Adipocyte (in vitro differentiated cells): Measurements from ENCODE around the gene GLRX5.
A peak's percentile ranks its signal among the peaks of the same experiment; 100 is the strongest.

ENCODE experiments used
- DNase-seq: peaks from one replicate; pipeline ENCODE4 v3.0.0-alpha.2; 2015; ENCODE audit warnings: low read depth
- H3K27me3 ChIP-seq: replicated peaks from 2 replicates; pipeline ENCODE4 v1.7.0; 2013; ENCODE audit warnings: mild to moderate bottlenecking, low read length, moderate library complexity; ENCODE audit not compliant: control insufficient read depth, insufficient read depth
- H3K36me3 ChIP-seq: 2 replicates; pipeline ENCODE4 v1.7.0; 2013; ENCODE audit warnings: low read length, mild to moderate bottlenecking, moderate library complexity; ENCODE audit not compliant: control insufficient read depth, insufficient read depth, severe bottlenecking
- H3K4me1 ChIP-seq: 2 replicates; pipeline ENCODE4 v1.7.0; 2013; ENCODE audit warnings: mild to moderate bottlenecking, low read length, moderate library complexity; ENCODE audit not compliant: control insufficient read depth, insufficient read depth
- H3K4me3 ChIP-seq: 2 replicates; pipeline ENCODE4 v1.7.0; 2013; ENCODE audit warnings: mild to moderate bottlenecking, low read length, moderate library complexity
- H3K9ac ChIP-seq: 2 replicates; pipeline ENCODE4 v1.7.0; 2013; ENCODE audit warnings: mild to moderate bottlenecking, low read length, moderate library complexity
- H3K9me3 ChIP-seq: 2 replicates; pipeline ENCODE4 v1.7.0; 2013; ENCODE audit warnings: mild to moderate bottlenecking, low read length, moderate library complexity; ENCODE audit not compliant: control insufficient read depth

The GLRX5 gene

GRCh38 chr14:95540236-95540855 lies 5.5 kb downstream of the GLRX5 start:
- Histone ChIP-seq H3K4me3 (no peak overlapping the region), H3K27me3 (no peaks in the 10 kb centered on the region), H3K36me3 (peaks cover 13% of the 10 kb centered on the region), H3K9ac (no peak overlapping the region), H3K4me1 (peaks cover 27% of the 10 kb centered on the region), H3K9me3 (peaks cover under 1% of the 10 kb centered on the region)
- no peak for DNase-seq

- Histone ChIP-seq H3K27me3 (no peaks in the 10 kb centered on the region), H3K4me1 (peaks cover 25% of the 10 kb centered on the region), H3K36me3 (peaks cover 17% of the 10 kb centered on the region), H3K9ac (no peak overlapping the region), H3K9me3 (peaks cover 3% of the 10 kb centered on the region), H3K4me3 (no peak overlapping the region)
- DNase-seq: no peak
These were observed 6.5 kb downstream of the GLRX5 start for GRCh38 chr14:95541346-95541745.

DNA sequence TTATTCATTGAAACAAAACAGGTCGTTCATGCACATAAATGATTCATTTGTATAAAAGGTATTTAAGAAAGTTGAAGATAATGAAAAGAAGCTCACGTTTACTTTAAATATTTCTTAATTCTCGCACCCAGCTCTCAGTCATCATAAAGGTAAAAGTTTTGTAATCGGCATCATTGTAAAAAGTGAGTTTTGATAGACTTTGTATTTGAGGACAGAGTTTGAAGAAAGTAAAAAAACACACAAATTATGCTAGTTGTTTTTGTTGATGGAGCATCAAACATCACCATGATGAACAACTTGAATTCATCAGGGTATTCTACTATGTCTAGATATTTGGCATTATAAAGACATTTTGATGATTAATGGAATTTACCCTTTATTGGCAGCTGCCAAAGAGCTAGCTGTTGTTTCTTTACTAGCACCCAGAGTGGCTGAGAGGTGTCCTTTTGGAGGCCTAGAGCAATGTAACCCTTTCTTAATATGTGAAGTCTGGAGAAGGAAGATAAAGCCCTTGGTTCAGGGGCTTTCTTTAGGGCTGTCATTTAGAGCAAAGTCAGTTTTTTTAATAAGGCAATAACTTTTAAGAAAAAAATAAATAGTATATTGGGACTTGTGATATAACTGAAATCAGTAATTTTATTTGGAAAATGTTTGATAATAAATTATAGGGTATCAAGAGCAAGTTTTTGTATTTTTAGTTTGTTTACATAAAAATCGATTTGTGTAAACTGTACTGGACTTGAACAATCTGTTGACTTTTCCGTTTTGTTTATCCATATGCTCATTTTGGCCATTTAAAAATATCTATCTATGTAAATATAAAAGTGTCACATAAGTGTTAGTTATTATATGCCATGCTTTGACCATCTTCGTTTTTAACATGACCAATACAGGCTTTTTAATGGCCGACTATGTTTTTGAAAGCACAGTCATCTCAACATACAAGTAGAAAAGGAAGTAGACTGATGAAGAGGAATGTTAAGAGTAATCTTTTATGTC lies 7.4 kb downstream of the GLRX5 start:
- H3K9me3 ChIP-seq: peaks cover 3% of the 10 kb centered on the region
- H3K4me1 ChIP-seq: peaks cover 18% of the 10 kb centered on the region
- H3K36me3 ChIP-seq: peaks cover 21% of the 10 kb centered on the region
- no peak overlapping the region for H3K9ac ChIP-seq
- no peaks in the 10 kb centered on the region for H3K27me3 ChIP-seq
- no peak overlapping the region for H3K4me3 ChIP-seq
- no peak for DNase-seq

- peaks cover 3% of the 10 kb centered on the region for H3K9me3 ChIP-seq
- H3K4me1 ChIP-seq: peaks cover 18% of the 10 kb centered on the region
- no peak for DNase-seq
- peaks cover 23% of the 10 kb centered on the region for H3K36me3 ChIP-seq
- no peak overlapping the region for H3K4me3 ChIP-seq
- no peak overlapping the region for H3K9ac ChIP-seq
- no peaks in the 10 kb centered on the region for H3K27me3 ChIP-seq
These were observed 8.2 kb downstream of the GLRX5 start for GRCh38 chr14:95543021-95543420.

DNA sequence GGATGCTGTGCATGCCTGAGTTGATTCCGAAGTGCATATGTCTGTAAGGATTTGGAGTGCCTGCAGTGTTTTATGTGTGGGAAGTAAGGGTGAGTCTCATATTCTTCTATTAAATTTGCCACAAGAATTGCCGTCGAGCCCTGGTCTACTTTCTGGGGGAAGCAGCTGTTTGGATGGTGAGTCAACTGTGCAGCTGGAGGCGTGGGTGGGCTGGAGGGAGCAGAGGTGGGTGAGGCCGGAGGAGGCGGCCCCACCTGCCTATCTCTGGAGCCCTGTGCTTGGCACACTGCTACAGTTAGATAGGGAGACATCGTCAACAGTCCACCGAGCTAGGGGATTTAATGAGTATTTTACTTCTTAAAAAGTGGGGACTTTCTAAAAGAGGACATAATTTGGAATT lies 9.7 kb downstream of the GLRX5 start:
- Histone ChIP-seq H3K9ac (no peak overlapping the region), H3K4me3 (no peak overlapping the region), H3K9me3 (peaks cover 3% of the 10 kb centered on the region), H3K27me3 (no peaks in the 10 kb centered on the region), H3K36me3 (peaks cover 23% of the 10 kb centered on the region), H3K4me1 (peaks cover 19% of the 10 kb centered on the region)
- no peak for DNase-seq

- Histone ChIP-seq H3K4me3 (no peak overlapping the region), H3K9me3 (peaks cover 3% of the 10 kb centered on the region), H3K36me3 (peaks cover 23% of the 10 kb centered on the region), H3K4me1 (peaks cover 19% of the 10 kb centered on the region), H3K27me3 (no peaks in the 10 kb centered on the region), H3K9ac (no peak overlapping the region)
- peak; percentile 75 for DNase-seq
These were observed 10.8 kb downstream of the GLRX5 start for GRCh38 chr14:95545515-95546168.

DNA sequence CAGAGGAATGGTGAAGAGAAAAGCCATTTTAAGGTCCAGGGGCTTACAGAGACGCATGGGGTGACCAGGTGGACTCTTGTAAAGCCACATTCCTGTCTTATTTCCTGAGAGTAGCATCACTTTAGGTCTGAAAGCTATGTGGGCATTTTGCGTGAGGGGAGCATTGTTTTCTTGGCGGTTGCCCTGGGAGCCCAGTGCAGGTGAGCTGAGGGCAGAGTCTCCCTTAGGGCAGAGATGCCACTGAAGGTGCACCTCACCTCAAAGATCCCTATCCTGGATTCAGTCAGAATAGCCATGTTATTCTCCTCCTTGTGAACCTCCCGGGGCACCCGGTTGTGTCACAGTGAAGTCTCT lies 12.4 kb downstream of the GLRX5 start:
- no peak overlapping the region for H3K9ac ChIP-seq
- DNase-seq: no peak
- H3K9me3 ChIP-seq: peaks cover 3% of the 10 kb centered on the region
- peaks cover 19% of the 10 kb centered on the region for H3K4me1 ChIP-seq
- peaks cover 23% of the 10 kb centered on the region for H3K36me3 ChIP-seq
- H3K4me3 ChIP-seq: no peak overlapping the region
- H3K27me3 ChIP-seq: no peaks in the 10 kb centered on the region

DNA sequence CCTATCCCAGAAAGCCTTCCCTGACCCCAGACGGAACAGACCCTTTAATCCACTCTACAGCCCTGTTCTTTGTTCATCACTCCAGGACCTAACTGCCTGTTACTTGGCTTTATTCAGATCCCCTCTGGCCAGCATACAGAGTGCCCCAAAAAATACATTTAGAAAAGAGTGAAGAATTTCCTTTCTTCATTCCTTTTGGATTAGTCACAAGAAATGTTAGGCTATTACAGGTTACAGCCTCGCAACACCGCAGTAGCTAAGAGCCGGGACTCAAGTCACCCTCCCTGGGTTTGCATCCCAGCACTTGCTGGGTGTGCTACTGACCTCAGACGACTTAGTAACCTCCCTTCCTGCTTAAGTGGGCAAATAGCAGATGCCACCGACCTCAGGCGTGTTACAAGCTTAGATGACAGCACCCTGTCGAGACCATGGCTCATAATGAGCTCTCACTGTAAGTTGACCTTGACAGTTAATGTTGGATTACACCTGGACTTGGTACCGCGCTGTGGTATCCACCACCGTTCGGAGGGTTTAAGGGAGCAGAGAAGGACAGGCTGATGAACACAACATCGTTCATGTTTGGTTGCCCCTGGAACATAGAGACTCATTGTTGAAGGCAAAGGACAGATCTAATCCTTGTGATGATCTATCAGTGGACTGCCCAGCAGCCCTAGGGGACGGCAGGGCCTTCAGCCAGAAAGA lies 12.9 kb downstream of the GLRX5 start:
- H3K9ac ChIP-seq: no peak overlapping the region
- H3K9me3 ChIP-seq: peaks cover 3% of the 10 kb centered on the region
- no peak overlapping the region for H3K4me3 ChIP-seq
- peak; percentile 50 for DNase-seq
- peaks cover 23% of the 10 kb centered on the region for H3K36me3 ChIP-seq
- H3K4me1 ChIP-seq: peaks cover 19% of the 10 kb centered on the region
- no peaks in the 10 kb centered on the region for H3K27me3 ChIP-seq

DNA sequence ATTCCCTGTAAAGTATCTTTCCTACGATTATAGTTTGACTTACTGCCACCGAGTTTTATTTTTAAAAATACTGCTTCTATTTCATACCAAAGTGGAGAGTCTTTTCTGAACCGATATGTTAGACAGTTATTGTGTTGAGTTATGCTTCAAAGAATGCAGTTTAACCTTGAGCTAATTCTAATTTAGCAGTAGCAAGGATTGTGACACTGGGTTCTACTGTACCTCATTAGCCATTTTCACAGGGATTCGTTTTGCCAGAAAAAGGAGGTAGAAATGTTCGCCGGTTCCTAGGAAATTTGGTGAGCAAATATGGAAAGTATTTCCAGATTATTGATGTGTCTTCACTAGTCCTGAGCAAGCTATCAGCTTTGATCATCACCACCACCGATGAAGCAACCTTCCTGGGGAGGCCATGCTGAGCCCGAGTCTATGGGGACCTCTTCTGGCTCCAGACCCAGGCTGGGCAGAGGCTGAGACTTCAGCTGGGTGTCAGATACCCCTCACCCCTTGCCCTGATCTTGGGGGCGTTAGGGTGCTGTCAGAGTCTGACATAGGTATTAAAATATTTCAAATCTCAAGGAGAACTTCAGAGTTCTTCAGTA lies 13.6 kb downstream of the GLRX5 start:
- H3K4me3 ChIP-seq: no peak overlapping the region
- peaks cover 3% of the 10 kb centered on the region for H3K9me3 ChIP-seq
- H3K36me3 ChIP-seq: peaks cover 23% of the 10 kb centered on the region
- no peak overlapping the region for H3K9ac ChIP-seq
- no peak for DNase-seq
- H3K27me3 ChIP-seq: no peaks in the 10 kb centered on the region
- H3K4me1 ChIP-seq: peaks cover 19% of the 10 kb centered on the region

DNA sequence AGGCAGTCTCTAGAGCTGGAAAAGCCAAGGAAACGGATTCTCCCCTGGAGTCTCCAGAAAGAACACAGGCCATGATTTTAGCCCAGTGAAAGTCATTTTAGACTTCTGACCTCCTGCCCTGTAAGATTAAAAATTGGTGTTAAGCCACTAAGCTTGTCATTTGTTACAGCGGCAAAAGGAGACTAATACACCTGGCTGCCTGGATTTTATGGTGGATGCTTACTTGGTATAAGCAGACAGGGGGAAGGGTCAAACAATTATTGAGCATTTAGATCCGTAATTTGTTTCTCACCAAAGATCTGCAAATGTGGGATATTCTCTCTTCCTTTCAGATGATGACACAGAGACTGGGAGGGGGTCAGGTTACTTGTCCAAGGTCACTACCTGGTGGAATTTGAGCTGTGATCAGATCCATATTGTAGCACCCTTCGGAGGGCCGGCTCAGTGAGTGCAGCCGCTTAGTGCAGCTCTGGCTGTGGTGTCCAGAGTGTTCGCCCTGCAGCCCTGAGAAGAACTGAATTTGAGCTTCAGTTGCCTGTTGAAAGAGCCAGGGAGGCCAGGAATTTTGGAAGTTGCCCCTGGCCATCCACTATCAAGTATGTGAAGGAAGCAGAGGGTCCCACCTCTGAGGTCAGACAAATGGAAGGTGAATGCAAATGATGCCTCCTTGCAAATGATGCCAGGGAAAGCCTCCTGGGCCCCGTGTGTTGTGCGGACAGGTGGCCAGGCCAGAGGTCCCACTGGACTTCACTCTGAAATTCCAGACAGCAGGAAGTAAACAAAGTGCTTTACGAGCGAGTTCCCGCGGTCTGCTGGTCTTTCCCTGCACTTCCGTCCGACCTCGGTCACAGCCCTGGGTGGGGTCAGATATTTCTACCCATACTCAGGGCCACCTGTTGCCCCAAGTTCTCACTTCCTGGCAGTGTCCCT lies 15.1 kb downstream of the GLRX5 start:
- Histone ChIP-seq H3K4me1 (peaks cover 19% of the 10 kb centered on the region), H3K27me3 (no peaks in the 10 kb centered on the region), H3K36me3 (peaks cover 13% of the 10 kb centered on the region), H3K4me3 (no peak overlapping the region), H3K9me3 (peaks cover 3% of the 10 kb centered on the region), H3K9ac (no peak overlapping the region)
- no peak for DNase-seq
